Astrocyte of the cerebellum (primary cell): ENCODE measurements around the gene BCAN.

ENCODE experiments used
- DNase-seq: peaks from one replicate; pipeline ENCODE4 v3.0.0-alpha.2; 2011; ENCODE audit warnings: low read depth
- H3K4me3 ChIP-seq: 2 replicates; pipeline ENCODE4 v1.5.1; 2011; ENCODE audit warnings: mild to moderate bottlenecking, low read depth, low read length, moderate library complexity
- CTCF ChIP-seq: IDR thresholded peaks from 2 replicates; pipeline ENCODE4 v1.5.1; 2012; ENCODE audit warnings: low read length, low read depth, moderate library complexity, mild to moderate bottlenecking; ENCODE audit errors: missing control alignments
- in situ Hi-C: cut with HindIII; loops from 2 replicates; pipeline ENCODE4 v1.10.0; 2017; ENCODE audit warnings: low sequenced_read_pairs

Gene BCAN

GRCh38 chr1:156682166-156682890 lies 40.4 kb downstream of the BCAN start:
- H3K4me3 ChIP-seq: no peak overlapping the region
- in situ Hi-C loops: no loop called here
- DNase-seq: no peak
- TF ChIP-seq CTCF: no peak

GRCh38 chr1:156684227-156684782 lies 42.4 kb downstream of the BCAN start:
- H3K4me3 ChIP-seq: no peak overlapping the region
- in situ Hi-C loops: no loop called here
- TF ChIP-seq CTCF: peak; percentile 12
- no peak for DNase-seq

GRCh38 chr1:156689035-156689952 lies 47.4 kb downstream of the BCAN start:
- peak; percentile 53 for DNase-seq
- peak overlapping the region; percentile 11 for H3K4me3 ChIP-seq
- in situ Hi-C loops: no loop called here
- TF ChIP-seq CTCF: peak; percentile 90

GRCh38 chr1:156689953-156690674 lies 48.2 kb downstream of the BCAN start:
- H3K4me3 ChIP-seq: peak overlapping the region; percentile 6
- no peak for TF ChIP-seq CTCF
- in situ Hi-C loops: no loop called here
- no peak for DNase-seq

- H3K4me3 ChIP-seq: no peak overlapping the region
- in situ Hi-C loops: no loop called here
- DNase-seq: no peak
- TF ChIP-seq CTCF: no peak
These were observed 48.7 kb downstream of the BCAN start for GRCh38 chr1:156690675-156691036.

GRCh38 chr1:156691191-156691590 lies 49.3 kb downstream of the BCAN start:
- no peak overlapping the region for H3K4me3 ChIP-seq
- no peak for TF ChIP-seq CTCF
- in situ Hi-C loops: no loop called here
- DNase-seq: no peak
